ENCODE data around the gene TMEM207. TPM values are rescaled to one million over a fixed set of nuclear protein-coding genes. Genes with fewer than 3 reads are reported as not detected.

Gene TMEM207
- total and polyA plus RNA-seq, 4 donors: not detected

DNA sequence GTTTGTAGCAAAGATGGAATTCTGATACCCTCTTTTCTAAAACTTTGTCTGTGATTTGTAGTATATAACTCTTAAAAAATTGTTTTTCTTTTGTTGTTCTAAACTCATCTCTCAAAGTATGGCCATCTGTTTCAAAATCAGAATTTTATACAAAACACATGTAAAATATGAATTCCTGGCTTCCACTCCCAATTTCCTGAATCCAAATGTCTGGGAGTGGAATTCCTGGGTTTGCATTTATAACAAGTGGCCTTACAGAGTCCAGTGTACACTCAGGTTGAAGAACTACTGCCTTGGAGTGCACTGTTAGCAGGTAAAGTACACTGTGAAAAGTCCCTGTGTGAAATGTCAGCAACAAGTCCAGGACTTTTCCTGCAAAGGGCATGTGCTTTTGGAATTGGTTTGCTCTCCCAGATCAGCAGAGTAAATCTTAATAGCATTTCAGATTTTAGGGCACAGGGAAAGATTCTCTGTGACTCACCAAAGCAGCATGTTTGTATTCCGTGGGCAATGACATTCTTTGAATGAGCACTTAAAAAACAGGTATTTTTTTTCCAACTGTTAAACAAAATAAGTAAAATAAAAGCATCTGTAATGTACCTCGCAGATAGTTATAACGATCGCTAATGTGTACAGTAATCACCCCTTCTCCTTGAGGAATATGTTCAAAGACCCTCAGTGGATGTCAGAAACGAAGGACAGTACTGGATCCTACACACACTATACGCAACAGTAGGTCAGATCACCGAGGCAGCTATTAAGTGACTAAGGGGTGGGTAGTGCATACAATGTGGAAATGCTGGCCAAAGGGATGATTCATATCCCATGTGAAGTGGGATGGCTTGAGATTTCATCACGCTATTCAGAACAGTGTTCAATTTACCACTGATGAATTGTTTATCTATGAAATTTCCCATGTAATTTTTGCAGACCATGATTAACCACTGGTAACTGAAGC is 63.7 kb downstream of the TMEM207 start:
- WGBS, 2 donors: 66 to 74% methylated on average over 8 of the region's 8 CpGs
- DNase-seq: no peak
- Histone ChIP-seq H3K27me3 (ENCODE audit: control insufficient read depth in 1 of 2, insufficient read depth in 2 of 2, low read length in 1 of 2) (no peaks in the 10 kb centered on the region), H3K4me3 (ENCODE audit: low read length in 2 of 2) (no peak overlapping the region), H3K27ac (ENCODE audit: low read depth in 1 of 2, low read length in 2 of 2) (no peak overlapping the region), H3K9me3 (ENCODE audit: control insufficient read depth, low read length) (no peaks in the 10 kb centered on the region), H3K4me1 (ENCODE audit: control insufficient read depth in 1 of 2, insufficient read depth in 2 of 2, low read length in 2 of 2) (no peaks in the 10 kb centered on the region), H3K36me3 (ENCODE audit: control insufficient read depth in 1 of 2, insufficient read depth in 2 of 2, low read length in 1 of 2) (no peaks in the 10 kb centered on the region)
- ATAC-seq (ENCODE audit: low FRiP score): peak; percentile 46
- intact Hi-C loops (cut with DNase I): no loop called here

DNA sequence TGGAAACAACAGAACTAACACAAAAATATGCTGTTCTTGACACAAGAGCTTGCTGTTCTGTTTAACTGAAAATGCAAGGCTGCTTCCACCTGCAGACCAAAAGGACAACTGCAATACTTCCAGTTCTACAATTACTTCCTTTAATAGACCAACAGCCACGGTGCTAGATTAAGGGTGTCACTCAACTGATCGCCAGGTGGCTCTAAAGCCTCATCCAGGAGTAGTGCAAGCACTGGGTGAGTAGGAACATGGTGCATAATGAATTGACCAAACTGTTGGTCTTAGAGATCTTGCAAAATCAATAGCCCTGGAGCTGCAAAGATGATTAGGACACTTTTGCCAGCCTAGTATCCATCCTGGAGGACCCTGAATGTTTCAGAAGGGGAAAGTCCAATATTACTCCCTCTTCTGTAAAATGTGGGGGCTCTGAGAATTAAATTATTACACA is 65.4 kb downstream of the TMEM207 start:
- Histone ChIP-seq H3K36me3 (ENCODE audit: control insufficient read depth in 1 of 2, insufficient read depth in 2 of 2, low read length in 1 of 2) (no peaks in the 10 kb centered on the region), H3K27ac (ENCODE audit: low read depth in 1 of 2, low read length in 2 of 2) (no peak overlapping the region), H3K4me3 (ENCODE audit: low read length in 2 of 2) (no peak overlapping the region), H3K9me3 (ENCODE audit: control insufficient read depth, low read length) (no peaks in the 10 kb centered on the region), H3K27me3 (ENCODE audit: control insufficient read depth in 1 of 2, insufficient read depth in 2 of 2, low read length in 1 of 2) (no peaks in the 10 kb centered on the region), H3K4me1 (ENCODE audit: control insufficient read depth in 1 of 2, insufficient read depth in 2 of 2, low read length in 2 of 2) (no peaks in the 10 kb centered on the region)
- intact Hi-C loops (cut with DNase I): no loop called here
- DNase-seq (no peak), ATAC-seq (ENCODE audit: low FRiP score) (no peak)
- WGBS, 2 donors: 27 to 37% methylated on average over 2 of the region's 2 CpGs

DNA sequence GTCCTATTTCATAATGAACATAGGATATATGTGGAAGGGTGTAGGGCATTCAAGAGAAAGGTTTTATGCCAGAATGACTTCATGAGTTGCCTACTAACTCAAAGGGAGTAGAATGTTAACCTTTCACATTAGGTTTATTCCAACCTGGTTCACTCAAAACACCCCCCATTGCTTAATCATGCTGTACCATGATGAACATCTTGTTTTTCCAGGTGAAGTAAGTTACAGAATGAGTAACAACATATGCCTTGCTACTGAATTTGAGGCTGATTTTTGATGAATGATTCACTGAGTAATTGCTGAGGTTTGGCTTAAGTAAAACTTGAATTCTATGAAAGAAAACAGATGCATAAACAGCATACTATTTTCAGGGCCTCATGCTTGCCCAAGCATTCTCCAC is 67.6 kb downstream of the TMEM207 start:
- intact Hi-C loops (cut with DNase I): no loop called here
- ATAC-seq (ENCODE audit: low FRiP score): no peak
- no peak overlapping the region for H3K4me3 ChIP-seq (ENCODE audit: low read length in 2 of 2)
- H3K9me3 ChIP-seq (ENCODE audit: control insufficient read depth, low read length): no peaks in the 10 kb centered on the region
- no peak for DNase-seq
- no peaks in the 10 kb centered on the region for H3K27me3 ChIP-seq (ENCODE audit: control insufficient read depth in 1 of 2, insufficient read depth in 2 of 2, low read length in 1 of 2)
- H3K4me1 ChIP-seq (ENCODE audit: control insufficient read depth in 1 of 2, insufficient read depth in 2 of 2, low read length in 2 of 2): no peaks in the 10 kb centered on the region
- H3K27ac ChIP-seq (ENCODE audit: low read depth in 1 of 2, low read length in 2 of 2): no peak overlapping the region
- no peaks in the 10 kb centered on the region for H3K36me3 ChIP-seq (ENCODE audit: control insufficient read depth in 1 of 2, insufficient read depth in 2 of 2, low read length in 1 of 2)

DNA sequence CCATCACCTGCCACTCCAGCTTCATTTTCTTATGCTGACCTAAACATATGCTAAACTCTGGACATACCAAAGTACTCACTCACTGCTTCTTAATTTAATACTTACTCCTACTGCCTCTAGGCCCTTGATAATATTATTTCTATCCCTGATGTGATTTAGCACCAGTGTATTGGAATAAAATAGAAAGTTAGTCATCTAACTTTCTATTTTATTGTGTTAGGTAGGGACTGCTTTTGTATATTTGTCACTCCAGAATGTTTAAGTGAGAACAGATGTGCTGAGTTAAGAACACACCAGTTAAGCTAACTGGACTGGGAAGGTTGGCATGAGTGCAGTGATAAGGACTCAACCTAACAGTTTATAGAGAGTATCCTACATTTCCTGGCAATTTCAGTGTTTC is 68.3 kb downstream of the TMEM207 start:
- H3K4me3 ChIP-seq (ENCODE audit: low read length in 2 of 2): no peak overlapping the region
- no peaks in the 10 kb centered on the region for H3K27me3 ChIP-seq (ENCODE audit: control insufficient read depth in 1 of 2, insufficient read depth in 2 of 2, low read length in 1 of 2)
- no peak for DNase-seq
- intact Hi-C loops (cut with DNase I): no loop called here
- no peaks in the 10 kb centered on the region for H3K4me1 ChIP-seq (ENCODE audit: control insufficient read depth in 1 of 2, insufficient read depth in 2 of 2, low read length in 2 of 2)
- H3K36me3 ChIP-seq (ENCODE audit: control insufficient read depth in 1 of 2, insufficient read depth in 2 of 2, low read length in 1 of 2): no peaks in the 10 kb centered on the region
- no peak overlapping the region for H3K27ac ChIP-seq (ENCODE audit: low read depth in 1 of 2, low read length in 2 of 2)
- no peaks in the 10 kb centered on the region for H3K9me3 ChIP-seq (ENCODE audit: control insufficient read depth, low read length)
- no peak for ATAC-seq (ENCODE audit: low FRiP score)

DNA sequence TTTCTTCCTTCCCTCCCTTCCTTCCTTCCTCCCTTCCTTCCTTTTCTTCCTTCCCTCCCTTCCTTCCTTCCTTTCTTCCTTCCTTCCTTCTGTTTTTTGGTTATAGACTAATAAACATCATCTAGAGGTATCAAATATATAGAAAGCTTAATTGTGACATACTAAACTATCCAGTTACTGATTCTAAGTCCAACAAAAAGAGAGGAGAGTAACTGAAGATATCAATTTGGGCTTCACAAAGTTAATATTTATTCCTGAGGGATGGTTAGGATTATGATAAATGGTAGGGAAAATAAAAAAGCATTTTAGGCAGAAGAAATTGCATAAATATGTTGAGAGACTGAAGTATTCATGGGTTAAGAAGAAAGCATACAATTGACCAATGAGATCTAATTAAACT is 69.5 kb downstream of the TMEM207 start:
- Histone ChIP-seq H3K9me3 (ENCODE audit: control insufficient read depth, low read length) (no peaks in the 10 kb centered on the region), H3K4me1 (ENCODE audit: control insufficient read depth in 1 of 2, insufficient read depth in 2 of 2, low read length in 2 of 2) (no peaks in the 10 kb centered on the region), H3K36me3 (ENCODE audit: control insufficient read depth in 1 of 2, insufficient read depth in 2 of 2, low read length in 1 of 2) (no peaks in the 10 kb centered on the region), H3K27me3 (ENCODE audit: control insufficient read depth in 1 of 2, insufficient read depth in 2 of 2, low read length in 1 of 2) (no peaks in the 10 kb centered on the region), H3K4me3 (ENCODE audit: low read length in 2 of 2) (no peak overlapping the region), H3K27ac (ENCODE audit: low read depth in 1 of 2, low read length in 2 of 2) (no peak overlapping the region)
- DNase-seq (no peak), ATAC-seq (ENCODE audit: low FRiP score) (no peak)
- intact Hi-C loops (cut with DNase I): no loop called here

Other genes with a start within 250 kb of the TMEM207 start
- 1 to 10 TPM; 1.8 to 4.5 TPM for gene CLDN1, start 127.5 kb downstream of the TMEM207 start, total RNA-seq
- 1 to 10 TPM; 1.6 to 1.8 TPM for gene CLDN1, start 127.5 kb downstream of the TMEM207 start, polyA plus RNA-seq
- gene CLDN16, start 61.7 kb downstream of the TMEM207 start, total RNA-seq: not detected
- not detected for gene CLDN16, start 61.7 kb downstream of the TMEM207 start, polyA plus RNA-seq
- 10 to 100 TPM; 17.2 to 19.1 TPM for gene IL1RAP, start 64.2 kb upstream of the TMEM207 start, total RNA-seq
- gene IL1RAP, start 64.2 kb upstream of the TMEM207 start, polyA plus RNA-seq: 1 to 10 TPM; 2.5 to 2.8 TPM

All from aorta (tissue), 5 donors.